GM19351 (cell line): ENCODE data around the gene ATP5F1E.
A peak's percentile ranks its signal among the peaks of the same experiment; 100 is the strongest.
"Not testable (repeated sequence)": the region's sequence is repeated elsewhere in the genome, so short reads cannot be mapped to it uniquely, and the experiment has no call there.

Experiments used
- ATAC-seq: cut with Tn5 transposase; IDR thresholded peaks from one replicate; pipeline ENCODE4 v1.9.1; 2021; ENCODE audit warnings: mild to moderate bottlenecking, moderate library complexity; ENCODE audit not compliant: unreplicated experiment

ATP5F1E gene

GRCh38 chr20:58992911-58993310 lies 39.2 kb downstream of the ATP5F1E start:
- no peak for ATAC-seq

- ATAC-seq: no peak
These were observed 40.4 kb downstream of the ATP5F1E start for GRCh38 chr20:58991715-58992114.

GRCh38 chr20:58990651-58991445 lies 41.3 kb downstream of the ATP5F1E start:
- ATAC-seq: no peak

- no peak for ATAC-seq
These were observed 42.9 kb downstream of the ATP5F1E start for GRCh38 chr20:58989196-58989595.

- no peak for ATAC-seq
These were observed 43.6 kb downstream of the ATP5F1E start for GRCh38 chr20:58988565-58988882.

GRCh38 chr20:58987790-58988564 lies 44.2 kb downstream of the ATP5F1E start:
- no peak for ATAC-seq

- no peak for ATAC-seq
These were observed 45.1 kb downstream of the ATP5F1E start for GRCh38 chr20:58986968-58987517.

- ATAC-seq: no peak
These were observed 45.7 kb downstream of the ATP5F1E start for GRCh38 chr20:58986286-58986967.

GRCh38 chr20:58985656-58986055 lies 46.5 kb downstream of the ATP5F1E start:
- ATAC-seq: no peak

- no peak for ATAC-seq
These were observed 47.4 kb downstream of the ATP5F1E start for GRCh38 chr20:58984691-58985090.

GRCh38 chr20:58983115-58983468 lies 49.0 kb downstream of the ATP5F1E start:
- not testable (repeated sequence) for ATAC-seq

GRCh38 chr20:58982406-58983114 lies 49.6 kb downstream of the ATP5F1E start:
- no peak for ATAC-seq

GRCh38 chr20:58981628-58982364 lies 50.3 kb downstream of the ATP5F1E start:
- no peak for ATAC-seq

- ATAC-seq: peak; percentile 71
These were observed 51.2 kb downstream of the ATP5F1E start, which contains the start of gene NELFCD for GRCh38 chr20:58980711-58981627. NELFCD (plus strand) TSS chr20:58981256; CDS start chr20:58981310, 54 bp downstream.

- no peak for ATAC-seq
These were observed 53.6 kb downstream of the ATP5F1E start for GRCh38 chr20:58978351-58979190.

GRCh38 chr20:58976061-58976730 lies 55.9 kb downstream of the ATP5F1E start:
- no peak for ATAC-seq
